Measurements from ENCODE around the gene ATP2B2.

The ATP2B2 gene

GRCh38 chr3:10341901-10342398 is 163.4 kb downstream of the ATP2B2 start:
- DNase-seq (ENCODE audit: low read depth), result no peak

- DNase-seq (ENCODE audit: low read depth), result no peak
Observed at GRCh38 chr3:10340476-10340875, 164.9 kb downstream of the ATP2B2 start.

DNA sequence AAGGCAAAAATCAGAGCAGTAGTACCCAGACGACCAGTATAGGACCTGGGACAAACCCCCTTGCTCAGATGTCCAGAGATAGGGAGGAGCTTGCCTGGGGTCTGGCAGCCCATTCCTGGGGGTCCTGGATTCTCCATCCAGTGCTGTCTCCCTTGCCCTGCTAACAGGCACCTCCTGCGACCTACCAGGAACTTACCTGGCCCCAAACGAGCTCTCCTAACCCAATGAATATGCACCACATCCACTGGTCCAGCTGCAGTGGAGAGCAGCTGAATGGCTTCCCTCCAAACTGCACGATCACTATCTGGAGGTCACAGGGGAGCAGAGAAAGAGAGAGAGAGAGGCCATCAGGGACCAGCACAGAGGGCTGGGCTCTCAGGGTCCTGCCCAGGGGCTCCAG is 165.3 kb downstream of the ATP2B2 start:
- no peak for DNase-seq (ENCODE audit: low read depth)

DNA sequence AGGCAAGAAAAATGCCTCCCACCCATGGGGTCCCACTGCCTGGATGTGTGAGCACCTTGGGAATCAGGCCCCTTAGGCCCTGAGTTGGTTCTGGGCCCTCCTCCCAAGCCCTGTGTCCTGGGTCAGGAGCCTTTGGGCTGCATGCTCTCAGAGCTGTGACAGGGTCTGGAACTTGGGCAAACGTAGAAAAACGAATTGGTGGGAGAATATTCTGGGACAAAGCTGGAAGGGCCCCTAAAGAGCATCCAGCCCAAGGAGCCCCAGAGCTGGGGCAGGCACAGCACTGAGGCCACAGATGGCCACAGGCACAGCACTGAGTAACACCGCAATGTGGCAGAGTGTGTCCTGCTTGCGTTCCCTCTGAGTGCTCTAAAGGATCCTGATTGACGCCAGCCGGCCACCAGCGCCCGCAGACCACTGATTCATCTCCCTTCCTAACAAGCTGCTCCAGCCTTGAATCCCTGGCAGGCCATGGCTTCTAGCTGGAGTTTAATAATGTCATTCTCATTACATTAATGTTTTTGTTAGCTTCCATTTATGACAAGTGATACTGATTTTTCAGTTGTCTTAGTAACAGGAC is 165.9 kb downstream of the ATP2B2 start:
- no peak for DNase-seq (ENCODE audit: low read depth)

GRCh38 chr3:10338591-10339353 is 166.6 kb downstream of the ATP2B2 start:
- no peak for DNase-seq (ENCODE audit: low read depth)

DNA sequence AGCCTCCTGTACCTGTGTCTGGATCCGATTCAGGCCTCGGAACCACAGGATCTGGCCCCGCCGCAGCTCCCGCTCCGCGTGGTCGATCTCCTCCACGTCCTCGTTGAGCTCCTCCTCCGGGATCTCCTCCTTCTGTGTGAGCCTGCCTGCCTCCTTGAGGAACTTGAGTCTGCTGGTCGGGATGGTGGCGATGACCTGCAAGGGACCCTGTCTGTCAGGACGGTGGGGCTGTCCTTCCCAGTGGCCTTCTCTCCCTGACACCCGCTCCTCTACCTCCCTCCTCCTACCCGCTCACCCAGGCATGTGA is 167.3 kb downstream of the ATP2B2 start:
- DNase-seq (ENCODE audit: low read depth), result no peak

- DNase-seq (ENCODE audit: low read depth), result no peak
Observed at GRCh38 chr3:10337323-10338163, 167.8 kb downstream of the ATP2B2 start.

DNA sequence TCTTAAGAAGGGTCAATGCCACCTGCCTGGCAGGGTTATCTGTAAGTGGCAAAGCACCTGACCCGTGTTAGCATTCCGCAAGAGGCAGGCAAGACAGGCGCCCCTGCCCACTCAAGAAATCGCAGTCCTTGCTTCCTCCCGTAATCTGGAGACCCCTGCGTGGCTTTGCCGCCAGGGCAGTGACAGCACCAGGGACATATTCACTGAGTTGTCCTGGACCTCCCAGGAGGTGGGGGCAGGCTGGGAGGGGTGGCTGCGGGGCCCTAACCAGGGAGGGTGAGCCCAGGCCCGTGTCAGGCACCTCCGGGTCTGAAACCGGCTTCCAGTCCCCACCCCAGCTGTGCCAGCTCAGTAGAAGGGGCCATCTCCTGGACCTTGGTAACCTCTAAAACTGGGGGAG is 168.6 kb downstream of the ATP2B2 start:
- DNase-seq (ENCODE audit: low read depth), result no peak

DNA sequence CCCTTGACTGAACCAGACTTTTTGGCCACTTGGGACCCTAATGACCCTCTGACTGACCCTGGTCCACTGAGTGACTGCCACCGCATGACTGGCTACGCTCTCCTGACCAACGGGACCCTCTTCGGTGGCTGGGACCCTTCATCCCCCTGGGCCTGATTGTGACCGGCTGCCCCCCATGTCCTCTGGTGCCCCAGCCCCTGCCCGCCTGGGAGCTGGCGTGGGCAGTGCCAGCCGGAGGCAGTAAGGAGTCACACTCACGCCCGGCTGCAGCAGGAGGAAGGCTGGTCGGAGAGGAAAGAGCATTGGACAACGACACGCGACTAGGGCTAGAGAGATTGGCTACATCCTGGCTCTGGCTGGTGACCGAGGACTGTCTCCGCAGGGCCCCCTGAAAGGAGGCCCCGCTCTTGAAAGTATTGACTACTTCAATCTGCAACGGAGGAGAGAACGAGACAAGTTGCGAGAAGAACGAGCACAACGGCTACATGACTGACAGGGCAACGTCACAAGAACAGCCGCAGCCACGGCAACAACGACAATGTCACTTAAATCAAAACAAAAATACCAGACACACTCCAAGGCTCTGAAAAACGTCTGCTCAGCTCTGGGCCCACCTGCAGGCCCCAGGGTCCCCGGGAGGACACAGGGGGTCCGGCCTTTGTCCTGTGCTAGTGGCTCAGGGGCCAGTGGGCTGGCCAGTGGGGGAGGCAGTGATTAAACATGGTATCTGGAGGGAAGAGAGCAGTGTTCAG is 169.3 kb downstream of the ATP2B2 start:
- no peak for DNase-seq (ENCODE audit: low read depth)

DNA sequence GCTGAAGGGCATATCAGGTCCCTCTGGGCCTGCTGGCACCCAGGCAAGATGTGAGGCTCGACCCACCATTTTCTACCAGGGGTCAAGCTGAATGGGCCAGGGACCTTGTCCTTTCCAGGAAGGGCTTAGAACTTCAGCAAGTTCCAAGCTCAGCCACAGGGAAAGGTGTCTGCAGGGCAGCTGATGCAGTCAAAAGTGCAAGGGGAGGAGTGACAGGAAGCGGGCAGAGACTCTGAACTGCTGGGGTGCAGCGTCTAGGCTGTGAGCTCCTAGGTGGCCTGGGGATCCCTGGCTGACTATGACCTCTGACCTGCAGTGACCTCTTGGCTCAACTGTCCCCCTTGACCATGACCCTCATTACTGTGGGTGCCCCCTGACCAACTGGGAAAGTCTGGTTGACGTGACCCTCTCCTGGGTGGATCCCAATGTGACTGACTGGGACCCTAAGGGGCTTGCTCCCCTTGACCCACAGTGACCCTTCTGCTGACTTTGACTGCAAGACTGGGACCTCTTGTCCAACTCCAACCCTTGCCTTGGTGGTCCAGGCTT is 170.1 kb downstream of the ATP2B2 start:
- no peak for DNase-seq (ENCODE audit: low read depth)

GRCh38 chr3:10334459-10334858 is 170.9 kb downstream of the ATP2B2 start:
- DNase-seq (ENCODE audit: low read depth), result no peak

GRCh38 chr3:10334042-10334441 is 171.3 kb downstream of the ATP2B2 start:
- DNase-seq (ENCODE audit: low read depth), result no peak

GRCh38 chr3:10333349-10333650 is 172.1 kb downstream of the ATP2B2 start:
- DNase-seq (ENCODE audit: low read depth), result no peak

DNA sequence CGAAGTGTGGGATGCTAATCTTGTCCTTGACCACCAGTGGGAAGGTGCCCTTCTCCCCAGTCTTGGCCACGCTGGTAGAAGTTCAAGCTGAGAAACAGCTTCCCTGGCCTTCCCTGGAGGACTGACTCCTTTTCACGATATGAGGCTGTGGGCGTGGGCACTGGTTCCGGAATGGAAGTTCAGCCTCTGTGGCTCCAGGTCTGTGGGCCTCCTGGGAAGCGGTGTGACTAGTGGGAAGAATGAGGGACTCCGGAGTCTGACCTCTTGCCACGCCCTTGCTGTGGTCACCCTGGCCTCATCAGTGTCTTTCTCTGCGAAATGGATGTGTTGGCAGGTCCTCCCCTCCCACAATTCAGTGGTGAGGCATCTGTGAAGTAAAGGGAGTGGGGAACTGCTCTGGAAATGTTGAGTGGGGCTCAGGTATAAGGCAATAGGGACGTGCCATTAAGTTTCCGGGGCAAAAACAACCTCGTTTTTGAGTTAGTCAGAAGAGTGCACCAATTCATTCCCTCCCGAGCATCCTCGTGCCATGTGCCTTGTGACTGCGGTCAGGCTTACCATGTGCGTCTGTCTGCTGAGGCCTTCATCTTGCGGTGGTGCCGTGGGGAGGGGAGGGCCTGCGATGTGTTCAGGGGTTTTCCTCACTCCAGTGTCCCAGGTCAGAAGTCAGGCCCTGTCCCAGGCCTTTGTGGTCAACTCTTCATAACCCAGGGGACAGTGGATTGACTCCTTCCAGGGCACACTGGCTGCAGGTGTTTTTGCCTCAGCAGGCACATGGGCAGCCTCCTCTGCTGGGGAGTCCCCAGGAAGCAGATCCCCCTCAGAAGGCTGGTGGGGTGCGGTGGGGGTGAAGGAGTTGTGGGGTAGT is 172.7 kb downstream of the ATP2B2 start:
- DNase-seq (ENCODE audit: low read depth), result no peak

DNA sequence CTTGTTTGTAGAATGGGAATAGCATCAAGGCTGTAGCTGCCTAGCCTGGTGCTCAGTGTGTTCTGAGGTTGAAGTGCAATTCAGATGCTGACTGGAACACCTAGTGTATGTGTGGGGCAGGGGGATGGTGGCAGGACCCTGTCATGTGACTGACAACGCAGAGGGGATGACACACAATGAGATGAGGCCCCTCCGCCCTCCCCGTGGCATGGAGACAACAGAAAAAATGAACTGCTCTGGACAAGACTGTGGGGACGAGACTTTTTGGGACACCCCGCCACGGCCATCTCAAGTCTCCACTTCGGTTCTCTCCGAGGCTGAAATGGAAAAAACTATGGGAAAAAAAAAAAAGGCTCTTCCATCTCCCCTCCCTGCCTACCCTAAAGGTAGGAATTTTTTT is 174.1 kb downstream of the ATP2B2 start:
- no peak for DNase-seq (ENCODE audit: low read depth)

DNA sequence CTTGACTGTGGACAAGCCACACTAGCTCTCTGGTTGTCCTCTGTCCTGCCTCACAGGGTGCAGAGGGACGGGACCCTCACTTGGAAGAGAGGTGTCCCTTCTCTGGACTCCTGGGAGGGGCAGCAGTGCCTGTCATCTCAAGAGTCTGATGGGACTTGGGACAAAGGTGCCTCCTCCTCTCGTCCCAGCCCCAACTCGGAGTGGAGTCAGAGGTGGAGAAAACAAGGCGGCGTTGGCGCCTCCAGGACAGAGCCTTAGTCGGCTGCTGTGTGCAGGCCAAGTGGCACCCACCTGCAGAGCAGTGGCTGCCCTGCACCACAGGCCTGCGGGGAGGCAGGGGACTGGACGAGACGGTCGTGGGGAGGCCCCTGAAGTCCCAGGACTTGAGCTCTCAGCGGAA is 175.1 kb downstream of the ATP2B2 start:
- no peak for DNase-seq (ENCODE audit: low read depth)

- no peak for DNase-seq (ENCODE audit: low read depth)
Observed at GRCh38 chr3:10329495-10330015, 175.8 kb downstream of the ATP2B2 start.

GRCh38 chr3:10328460-10329071 is 176.8 kb downstream of the ATP2B2 start:
- DNase-seq (ENCODE audit: low read depth), result no peak

DNA sequence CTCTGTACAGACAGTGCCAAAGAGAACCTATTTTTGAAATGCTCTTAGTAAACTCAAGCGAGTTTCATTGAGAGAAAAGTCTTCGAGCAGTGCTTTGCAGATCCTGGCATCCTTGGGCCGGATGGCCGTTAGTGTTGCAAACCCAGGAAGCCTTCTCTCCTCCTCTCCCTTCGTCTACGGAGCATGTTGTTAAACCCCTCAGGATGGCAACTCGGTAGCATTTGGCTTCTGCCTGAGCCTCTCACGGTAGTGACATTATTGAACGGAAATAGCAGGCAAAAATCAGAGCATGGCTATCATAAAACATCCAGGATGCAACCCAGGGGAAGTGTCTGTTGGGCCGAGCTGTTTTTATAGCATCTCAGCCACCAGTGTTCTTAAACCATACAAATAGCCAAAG is 177.8 kb downstream of the ATP2B2 start:
- DNase-seq (ENCODE audit: low read depth), result no peak

GRCh38 chr3:10322352-10322710 is 183.1 kb downstream of the ATP2B2 start:
- DNase-seq (ENCODE audit: low read depth), result no peak
